Measurements from ENCODE around the gene HOXA10.

HOXA10 gene

GRCh38 chr7:27191161-27191731, 17.1 kb upstream of the HOXA10 start:
- no peak for DNase-seq (ENCODE audit: low read depth in 2 of 2)

DNA sequence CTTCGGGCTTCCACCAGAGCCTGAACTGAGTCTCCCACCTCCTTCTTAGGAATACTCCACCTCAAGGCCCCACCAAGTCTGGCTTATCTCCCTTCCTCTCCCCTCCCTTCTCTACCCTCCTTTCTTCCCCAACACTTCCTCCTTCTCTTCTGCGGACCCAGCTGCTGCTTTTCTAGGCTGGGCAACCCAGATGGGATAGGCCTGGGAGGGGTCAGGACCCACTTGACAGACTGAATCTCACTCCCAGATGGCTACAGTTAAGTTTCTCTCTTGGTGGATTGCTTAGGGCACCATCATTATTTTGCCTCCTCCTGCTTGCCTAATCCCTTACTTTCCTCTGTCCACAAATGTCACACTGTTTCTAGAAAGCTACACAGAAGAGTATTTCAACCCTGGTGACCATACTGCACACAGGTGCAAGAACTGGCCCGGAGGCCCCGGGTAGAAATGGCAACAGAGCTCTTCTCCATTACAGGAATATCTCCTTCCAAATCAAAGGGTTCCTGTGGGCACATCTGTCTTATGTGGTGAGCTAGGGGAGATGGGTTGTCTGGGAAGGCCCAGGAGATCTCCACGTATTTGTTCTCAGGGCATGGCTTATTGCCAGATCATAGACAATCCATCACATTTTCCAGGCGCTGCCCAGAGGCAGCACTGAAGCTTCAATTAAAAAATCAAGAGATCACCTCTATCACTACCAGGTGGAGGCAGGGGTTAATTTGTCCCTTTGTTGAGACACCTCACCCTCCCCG, 16.1 kb upstream of the HOXA10 start:
- DNase-seq (ENCODE audit: low read depth in 2 of 2), result no peak

DNA sequence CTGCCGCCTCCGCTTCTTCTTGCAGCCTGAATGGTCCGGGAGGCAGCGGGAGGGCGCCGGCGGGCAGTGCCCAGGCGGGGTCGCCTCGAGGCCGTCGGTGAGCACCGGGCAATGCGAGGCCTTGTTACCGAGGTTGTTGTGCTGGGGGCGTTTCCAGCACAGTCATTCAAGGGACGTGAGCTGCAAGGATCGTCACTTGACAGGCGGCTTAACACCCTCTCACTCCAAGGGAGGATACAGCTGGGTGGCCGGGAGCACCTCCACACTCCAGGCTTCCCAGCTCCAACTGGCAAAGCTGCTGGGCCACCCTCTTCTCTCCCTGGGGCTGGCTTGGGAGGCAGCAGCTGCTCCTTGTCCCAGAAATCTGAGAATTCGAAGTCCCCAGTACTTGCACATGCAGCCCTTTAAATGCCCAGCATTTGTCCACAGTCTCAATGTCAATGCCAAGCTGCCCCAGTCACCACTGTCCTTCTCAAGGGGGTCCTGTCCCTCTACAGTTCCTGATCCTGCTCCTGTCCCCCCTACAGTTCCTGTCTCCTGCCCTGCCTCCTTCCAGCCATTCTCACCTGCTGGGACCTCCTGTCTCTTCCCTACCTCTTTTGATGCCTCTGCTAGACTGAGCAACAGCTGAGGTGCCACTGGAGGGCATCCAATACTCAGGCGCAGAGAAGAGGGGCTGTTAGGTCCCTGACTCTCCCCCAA, 15.3 kb upstream of the HOXA10 start:
- no peak for DNase-seq (ENCODE audit: low read depth in 2 of 2)

- DNase-seq (ENCODE audit: low read depth in 2 of 2), result no peak
Measured at GRCh38 chr7:27188386-27189294, 14.5 kb upstream of the HOXA10 start.

DNA sequence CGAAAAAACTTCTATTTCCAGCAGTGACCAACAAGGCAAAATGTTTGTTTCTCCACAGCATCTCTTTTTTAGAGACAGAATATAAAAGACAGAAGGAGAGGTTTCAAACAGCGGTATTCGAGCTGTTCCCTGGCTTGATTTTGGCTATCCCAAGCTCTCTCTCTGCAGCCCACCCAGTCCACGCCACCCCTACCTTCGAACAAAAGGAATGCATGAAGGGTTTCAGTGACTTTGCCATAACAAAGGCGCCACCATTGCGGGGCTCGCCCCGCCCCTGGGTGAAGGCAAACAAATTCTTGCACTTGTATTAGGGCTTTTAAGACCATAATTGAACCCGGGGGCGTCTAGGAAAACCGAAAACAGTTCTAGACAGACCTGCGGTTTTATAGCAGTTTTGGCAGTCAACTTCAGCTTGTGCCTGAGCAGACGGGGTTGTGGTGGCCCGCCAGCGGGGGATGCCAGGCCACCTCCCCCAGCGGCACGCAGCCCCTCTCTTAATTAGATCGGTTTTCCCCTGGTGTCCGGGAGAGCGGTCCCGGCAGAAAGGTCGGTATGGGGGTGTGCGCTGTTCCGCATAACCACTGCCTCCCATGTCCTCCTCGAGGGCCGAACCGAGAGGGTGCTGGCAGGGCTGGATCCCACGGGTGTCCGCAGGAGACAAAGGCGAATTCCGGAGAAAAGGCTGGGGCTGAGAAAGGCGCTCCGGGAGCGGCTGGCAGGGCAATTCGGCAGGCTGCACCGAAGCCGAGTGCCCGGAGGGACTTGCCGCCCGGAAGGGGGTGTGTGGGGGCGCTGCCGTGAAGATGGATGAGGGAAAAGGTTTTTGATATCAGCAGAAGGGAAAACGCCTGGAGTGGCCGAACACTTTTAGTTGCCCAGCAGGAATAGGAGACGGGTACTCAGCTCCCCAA, 13.6 kb upstream of the HOXA10 start:
- no peak for DNase-seq (ENCODE audit: low read depth in 2 of 2)

DNA sequence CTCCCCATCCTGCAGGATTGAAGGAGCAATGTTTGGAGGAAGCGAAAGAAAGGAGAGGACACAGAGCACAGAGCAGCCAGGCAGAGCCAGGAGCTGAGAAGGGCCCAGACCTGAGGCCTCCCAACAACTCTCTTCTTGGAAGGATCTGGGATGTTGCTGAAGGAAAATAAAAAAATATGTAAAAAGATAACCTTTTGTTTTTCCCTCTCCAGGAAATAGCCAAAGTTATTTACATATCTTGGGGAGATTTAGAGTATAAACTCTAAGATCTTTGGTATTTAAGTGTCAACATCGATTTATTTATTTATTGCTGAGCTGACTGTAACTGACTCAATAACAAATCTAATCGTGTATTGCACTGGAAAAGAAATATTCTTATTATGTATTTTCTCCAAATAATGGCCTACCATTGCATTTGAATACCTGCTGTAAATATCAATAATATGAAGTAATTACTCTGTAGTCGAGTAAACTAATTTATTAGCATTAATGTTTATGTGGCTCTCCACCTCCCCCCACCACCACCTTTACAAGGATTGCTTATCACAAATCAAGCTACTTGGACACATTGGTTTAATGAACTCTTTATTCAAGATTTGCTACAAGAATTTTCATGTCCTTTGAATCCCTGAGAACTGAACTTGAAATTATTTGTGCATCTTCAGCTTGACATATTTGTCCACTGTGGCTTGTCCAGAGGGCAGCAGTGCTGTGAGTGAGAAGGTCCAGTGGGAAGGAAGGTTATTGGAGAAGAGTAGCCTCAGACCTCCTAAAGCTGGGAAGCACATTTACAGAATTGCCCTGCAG, 12.8 kb upstream of the HOXA10 start:
- DNase-seq (ENCODE audit: low read depth in 2 of 2), result no peak

DNA sequence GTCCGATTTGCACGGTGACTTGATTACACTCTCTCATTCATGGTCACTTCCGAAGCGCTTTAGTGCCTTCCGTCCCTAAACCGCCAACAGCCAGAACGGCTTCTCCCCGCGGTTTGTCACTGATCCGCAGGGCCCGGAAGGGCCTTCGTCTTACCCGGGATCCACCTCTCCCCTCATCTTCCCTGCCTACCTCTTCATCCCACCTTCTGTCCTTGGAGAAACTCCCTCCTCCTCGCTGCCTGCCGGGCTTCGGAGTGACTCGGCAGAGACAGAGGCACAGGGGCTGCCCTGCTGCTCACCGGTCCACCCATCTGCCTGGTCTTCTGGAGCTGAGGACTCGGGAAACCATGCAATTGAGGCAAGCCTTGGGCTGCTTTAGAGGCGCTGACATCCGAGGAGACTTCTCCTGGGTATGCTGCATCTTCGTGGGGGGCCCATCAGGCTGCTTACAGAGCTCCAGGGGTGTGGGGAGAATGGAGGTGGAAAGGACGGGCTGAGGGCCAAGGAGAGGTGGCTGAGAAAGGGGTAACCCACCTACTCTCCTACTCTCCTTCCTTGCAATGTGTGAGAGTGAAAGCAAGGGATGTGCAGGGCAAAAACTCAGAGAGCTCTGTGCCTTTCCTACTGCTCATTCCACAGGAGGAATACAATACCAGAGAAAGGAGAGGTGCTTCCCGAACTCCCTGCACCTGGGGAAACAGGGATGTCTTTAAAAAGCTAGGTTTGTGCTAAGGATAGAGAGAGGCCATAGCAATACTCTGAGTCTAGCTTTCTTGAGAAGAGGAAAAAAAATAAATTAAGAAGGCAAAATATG, 11.9 kb upstream of the HOXA10 start:
- DNase-seq (ENCODE audit: low read depth in 2 of 2), result no peak

DNA sequence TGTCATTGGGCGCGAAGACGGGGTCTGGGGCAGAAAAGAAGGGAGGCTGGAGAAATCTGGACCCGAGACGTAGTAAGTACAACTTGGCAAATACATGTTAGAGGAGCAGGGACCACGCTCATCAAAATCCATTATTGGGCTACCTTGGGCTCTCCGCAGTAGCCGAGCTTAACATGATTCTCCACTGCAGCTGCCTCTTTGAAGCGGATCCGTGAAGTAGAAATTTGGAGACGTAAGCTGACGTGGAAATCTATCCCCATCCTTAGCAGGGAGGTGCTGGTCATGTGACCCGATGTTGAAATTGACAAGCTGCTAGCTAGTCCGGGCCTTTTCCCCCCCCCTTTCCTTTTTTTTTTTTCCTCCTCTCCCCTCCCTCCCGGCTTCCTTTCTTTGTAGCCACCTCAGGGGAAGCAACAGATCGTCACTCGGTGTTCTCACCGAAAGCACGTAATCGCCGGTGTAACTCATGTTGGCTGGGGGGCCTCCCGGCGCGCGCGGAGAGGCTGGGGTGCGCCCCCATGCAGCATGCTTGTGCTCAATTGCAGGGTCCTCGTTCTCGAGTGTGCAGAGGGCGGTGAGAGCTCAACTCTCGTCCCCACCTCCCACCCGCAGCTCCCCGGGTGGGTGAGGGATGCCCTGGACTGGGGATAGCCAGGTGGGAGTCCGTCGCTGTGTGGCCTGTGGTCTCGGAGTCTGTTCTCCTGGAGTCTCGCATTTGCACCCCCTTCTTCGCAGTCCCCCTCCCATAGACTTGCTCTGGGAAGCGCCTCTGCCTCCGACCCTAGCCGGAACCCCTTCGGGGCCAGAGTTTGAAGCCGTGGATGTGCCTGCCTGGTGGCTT, 11.1 kb upstream of the HOXA10 start, which contains the start of gene HOXA11:
Gene HOXA11, minus strand, starts transcription at position 220 of the 841 bp plus-strand sequence. Its CDS starts 88 bp downstream, at position 132.
- DNase-seq (ENCODE audit: low read depth in 2 of 2), result peak in 1 of 2 experiments; percentile 64

- no peak for DNase-seq (ENCODE audit: low read depth in 2 of 2)
Measured at GRCh38 chr7:27184337-27185012, 10.4 kb upstream of the HOXA10 start.

DNA sequence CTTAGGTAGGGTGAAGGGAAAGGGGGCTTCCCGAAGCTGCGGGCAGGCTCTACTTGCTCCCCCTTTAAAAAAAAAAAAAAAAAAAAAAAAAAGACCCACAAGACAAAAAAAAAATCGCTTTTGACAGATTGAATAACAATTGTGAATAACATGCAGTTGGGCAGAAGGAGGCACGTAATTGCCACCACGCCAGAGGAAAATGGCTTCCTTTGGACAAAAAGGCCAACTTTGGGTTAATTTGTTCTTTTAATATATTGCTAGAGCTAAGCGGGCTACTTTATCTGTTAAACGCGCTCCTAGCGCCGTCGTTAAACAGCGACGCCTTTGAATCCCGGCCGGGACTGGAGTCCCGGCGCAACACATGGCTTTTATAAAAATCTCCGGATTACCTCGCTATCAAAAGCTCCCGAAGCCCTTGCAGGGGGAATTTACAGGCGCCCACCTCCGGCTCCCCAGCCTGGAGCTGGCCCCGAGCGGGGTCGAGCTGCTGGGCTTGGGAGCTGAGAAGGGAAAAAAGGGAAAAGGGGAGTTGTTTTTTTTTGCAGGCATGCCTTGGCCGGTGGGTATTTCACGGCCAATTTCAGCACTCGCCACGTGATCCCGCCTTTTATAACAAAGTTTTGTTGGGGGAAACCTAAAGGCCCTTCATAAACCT, 9.7 kb upstream of the HOXA10 start:
- DNase-seq (ENCODE audit: low read depth in 2 of 2), result no peak

GRCh38 chr7:27182861-27183681, 9.0 kb upstream of the HOXA10 start:
- DNase-seq (ENCODE audit: low read depth in 2 of 2), result no peak

- no peak for DNase-seq (ENCODE audit: low read depth in 2 of 2)
Measured at GRCh38 chr7:27182285-27182841, 8.2 kb upstream of the HOXA10 start.

GRCh38 chr7:27181795-27182275, 7.7 kb upstream of the HOXA10 start:
- no peak for DNase-seq (ENCODE audit: low read depth in 2 of 2)

- DNase-seq (ENCODE audit: low read depth in 2 of 2), result no peak
Measured at GRCh38 chr7:27180431-27181420, 6.6 kb upstream of the HOXA10 start.
